NAMALWA (cell line): ENCODE data around the gene ARHGAP45.
"Not testable (repeated sequence)": the region's sequence is repeated elsewhere in the genome, so short reads cannot be mapped to it uniquely, and the experiment has no call there.

Source experiments
- DNase-seq: peaks from one replicate; pipeline ENCODE4 v3.0.0-alpha.2; 2015; ENCODE audit warnings: low spot score

Gene ARHGAP45

GRCh38 chr19:1066748-1067340 is at the start of gene ARHGAP45:
ARHGAP45 (plus strand) TSS chr19:1067167; CDS start chr19:1067406, 239 bp downstream.
- DNase-seq, result peak; percentile 89

- no peak for DNase-seq
These were observed 49.1 kb upstream of the ARHGAP45 start for GRCh38 chr19:1017906-1018305.

- DNase-seq, result no peak
These were observed 48.6 kb upstream of the ARHGAP45 start for GRCh38 chr19:1018393-1018792.

- DNase-seq, result no peak
These were observed 47.9 kb upstream of the ARHGAP45 start for GRCh38 chr19:1018932-1019615.

- DNase-seq, result no peak
These were observed 47.4 kb upstream of the ARHGAP45 start for GRCh38 chr19:1019616-1019961.

GRCh38 chr19:1019980-1020867 is 46.7 kb upstream of the ARHGAP45 start:
- peak; percentile 47 for DNase-seq

GRCh38 chr19:1020868-1021425 is 46.0 kb upstream of the ARHGAP45 start, which contains the start of gene TMEM259:
TMEM259 (minus strand) TSS chr19:1021123; CDS start chr19:1020996, 127 bp downstream.
- DNase-seq, result peak; percentile 97

- DNase-seq, result not testable (repeated sequence)
These were observed 43.1 kb upstream of the ARHGAP45 start for GRCh38 chr19:1023883-1024188.

- not testable (repeated sequence) for DNase-seq
These were observed 41.9 kb upstream of the ARHGAP45 start for GRCh38 chr19:1025080-1025479.

GRCh38 chr19:1025960-1026782 is 40.8 kb upstream of the ARHGAP45 start, which contains the start of gene CNN2:
CNN2 (plus strand) TSS chr19:1026608; CDS start chr19:1026662, 54 bp downstream.
- DNase-seq, result peak; percentile 59

GRCh38 chr19:1026783-1027649 is 40.0 kb upstream of the ARHGAP45 start:
- DNase-seq, result peak; percentile 71

GRCh38 chr19:1027650-1028061 is 39.3 kb upstream of the ARHGAP45 start:
- DNase-seq, result peak; percentile 51

- peak; percentile 53 for DNase-seq
These were observed 38.7 kb upstream of the ARHGAP45 start for GRCh38 chr19:1028062-1028926.

- DNase-seq, result no peak
These were observed 34.6 kb upstream of the ARHGAP45 start for GRCh38 chr19:1032264-1032867.

GRCh38 chr19:1035998-1036621 is 30.9 kb upstream of the ARHGAP45 start:
- DNase-seq, result no peak

- peak; percentile 69 for DNase-seq
These were observed 29.3 kb upstream of the ARHGAP45 start for GRCh38 chr19:1037621-1038064.

- DNase-seq, result peak; percentile 35
These were observed 27.9 kb upstream of the ARHGAP45 start for GRCh38 chr19:1038978-1039645.
